ENCODE measurements around the gene CCDC196. TPM values are rescaled to one million over a fixed set of nuclear protein-coding genes. Genes with fewer than 3 reads are reported as not detected.

CCDC196 gene
- total RNA-seq, 2 experiments from 2014 or later: not detected

GRCh38 chr14:66473223-66473622 lies 12.9 kb upstream of the CCDC196 start:
- peaks cover 42% of the 10 kb centered on the region for H3K36me3 Mint-ChIP-seq (ENCODE audit: low read depth)
- intact Hi-C loops (cut with DNase I, micrococcal nuclease): no loop called here
- Histone ChIP-seq H3K9me3 (ENCODE audit: control insufficient read depth in 1 of 2, insufficient read depth in 1 of 2, low read length in 2 of 2) (peaks cover 0 to 11% of the 10 kb centered on the region in 2 experiments), H3K27ac (ENCODE audit: low read depth in 1 of 2, low read length in 2 of 2) (no peak overlapping the region), H3K4me3 (ENCODE audit: low read length) (no peak overlapping the region), H3K4me1 (ENCODE audit: insufficient read depth, low read length) (no peaks in the 10 kb centered on the region), H3K27me3 (ENCODE audit: control insufficient read depth in 1 of 2, insufficient read depth in 2 of 2, low read length in 2 of 2) (no peaks in the 10 kb centered on the region), H3K36me3 (ENCODE audit: insufficient read depth, low read length) (no peaks in the 10 kb centered on the region)
- ChIA-PET CTCF (no interaction called here), POLR2A (no interaction called here)
- TF ChIP-seq CTCF (IDR thresholded peaks at IDR 0.05): no peak
- peaks cover 4% of the 10 kb centered on the region for H3K9me3 Mint-ChIP-seq
- ATAC-seq (ENCODE audit: poor library complexity) (no peak), DNase-seq (no peak)
- no peak overlapping the region for H3K4me3 Mint-ChIP-seq
- H3K27me3 Mint-ChIP-seq: no peaks in the 10 kb centered on the region
- no peak overlapping the region for H3K27ac Mint-ChIP-seq
- H3K4me1 Mint-ChIP-seq (ENCODE audit: low read depth): no peaks in the 10 kb centered on the region

GRCh38 chr14:66476964-66477363 lies 9.2 kb upstream of the CCDC196 start:
- TF ChIP-seq CTCF (IDR thresholded peaks at IDR 0.05): no peak
- peaks cover 17% of the 10 kb centered on the region for H3K36me3 Mint-ChIP-seq (ENCODE audit: low read depth)
- H3K36me3 ChIP-seq (ENCODE audit: insufficient read depth, low read length): no peaks in the 10 kb centered on the region

GRCh38 chr14:66477567-66477966 lies 8.6 kb upstream of the CCDC196 start:
- Histone ChIP-seq H3K4me1 (ENCODE audit: insufficient read depth, low read length) (no peaks in the 10 kb centered on the region), H3K9me3 (ENCODE audit: control insufficient read depth in 1 of 2, insufficient read depth in 1 of 2, low read length in 2 of 2) (no peaks in the 10 kb centered on the region), H3K36me3 (ENCODE audit: insufficient read depth, low read length) (no peaks in the 10 kb centered on the region), H3K4me3 (ENCODE audit: low read length) (no peak overlapping the region), H3K27ac (ENCODE audit: low read depth in 1 of 2, low read length in 2 of 2) (no peak overlapping the region), H3K27me3 (ENCODE audit: control insufficient read depth in 1 of 2, insufficient read depth in 2 of 2, low read length in 2 of 2) (no peaks in the 10 kb centered on the region)
- no peak overlapping the region for H3K27ac Mint-ChIP-seq
- H3K4me1 Mint-ChIP-seq (ENCODE audit: low read depth): no peaks in the 10 kb centered on the region
- peaks cover 11% of the 10 kb centered on the region for H3K36me3 Mint-ChIP-seq (ENCODE audit: low read depth)
- intact Hi-C loops (cut with DNase I, micrococcal nuclease): no loop called here
- H3K27me3 Mint-ChIP-seq: no peaks in the 10 kb centered on the region
- H3K4me3 Mint-ChIP-seq: no peak overlapping the region
- POLR2A ChIA-PET: no interaction called here
- no peaks in the 10 kb centered on the region for H3K9me3 Mint-ChIP-seq
- no peak for DNase-seq
- no peak for ATAC-seq (ENCODE audit: poor library complexity)
- CTCF ChIA-PET: no interaction called here
- no peak for TF ChIP-seq CTCF (IDR thresholded peaks at IDR 0.05)

More at GRCh38 chr14:66476964-66477363, 9.2 kb upstream of the CCDC196 start:
- DNase-seq (no peak), ATAC-seq (ENCODE audit: poor library complexity) (no peak)
- intact Hi-C loops (cut with DNase I, micrococcal nuclease): no loop called here
- no peaks in the 10 kb centered on the region for H3K4me1 ChIP-seq (ENCODE audit: insufficient read depth, low read length)
- POLR2A ChIA-PET: no interaction called here
- Mint-ChIP-seq H3K4me1 (ENCODE audit: low read depth) (no peaks in the 10 kb centered on the region), H3K9me3 (no peaks in the 10 kb centered on the region), H3K27me3 (no peaks in the 10 kb centered on the region), H3K4me3 (no peak overlapping the region), H3K27ac (no peak overlapping the region)
- H3K4me3 ChIP-seq (ENCODE audit: low read length): no peak overlapping the region
- CTCF ChIA-PET: no interaction called here
- H3K27me3 ChIP-seq (ENCODE audit: control insufficient read depth in 1 of 2, insufficient read depth in 2 of 2, low read length in 2 of 2): no peaks in the 10 kb centered on the region
- no peaks in the 10 kb centered on the region for H3K9me3 ChIP-seq (ENCODE audit: control insufficient read depth in 1 of 2, insufficient read depth in 1 of 2, low read length in 2 of 2)
- no peak overlapping the region for H3K27ac ChIP-seq (ENCODE audit: low read depth in 1 of 2, low read length in 2 of 2)

Data from CD4-positive, alpha-beta T cell (primary cell).